GM23248 (cell line): ENCODE results near the gene CPED1. TPM values are rescaled to one million over a fixed set of nuclear protein-coding genes. Genes with fewer than 3 reads are reported as not detected.

Experiments used
- DNase-seq: peaks from one replicate; pipeline ENCODE4 v3.0.0-alpha.2; 2015
- H2AFZ ChIP-seq: fragments of 200-600 bp; sonication (generic); 2 replicates; pipeline ENCODE4 v1.6.1; 2016; ENCODE audit warnings: antibody characterized with exemption
- H3F3A ChIP-seq: fragments of 200-600 bp; sonication (generic); 2 replicates; pipeline ENCODE4 v1.6.1; 2016; ENCODE audit warnings: mild to moderate bottlenecking, antibody characterized with exemption, mixed run types; ENCODE audit not compliant: insufficient read depth
- H3K27ac ChIP-seq: fragments of 200-600 bp; sonication (generic); 2 replicates; pipeline ENCODE4 v1.5.1; 2016; ENCODE audit warnings: mild to moderate bottlenecking
- H3K27me3 ChIP-seq: fragments of 200-600 bp; sonication (generic); replicated peaks from 2 replicates; pipeline ENCODE4 v1.6.1; 2016; ENCODE audit warnings: mild to moderate bottlenecking; ENCODE audit not compliant: insufficient read depth
- H3K36me3 ChIP-seq: fragments of 200-600 bp; sonication (generic); 2 replicates; pipeline ENCODE4 v1.6.1; 2016; ENCODE audit warnings: low read depth, mild to moderate bottlenecking
- H3K4me1 ChIP-seq: fragments of 200-600 bp; sonication (generic); 2 replicates; pipeline ENCODE4 v1.6.1; 2016; ENCODE audit warnings: mild to moderate bottlenecking; ENCODE audit not compliant: insufficient read depth
- H3K4me2 ChIP-seq: fragments of 200-600 bp; sonication (generic); one replicate; pipeline ENCODE4 v1.6.1; 2016; ENCODE audit warnings: mild to moderate bottlenecking; ENCODE audit not compliant: unreplicated experiment
- H3K4me3 ChIP-seq: fragments of 200-600 bp; sonication (generic); 2 replicates; pipeline ENCODE4 v1.5.1; 2016; ENCODE audit warnings: mild to moderate bottlenecking
- H3K79me2 ChIP-seq: fragments of 200-600 bp; sonication (generic); 2 replicates; pipeline ENCODE4 v1.6.1; 2016; ENCODE audit warnings: mild to moderate bottlenecking; ENCODE audit not compliant: insufficient read depth
- H3K9ac ChIP-seq: fragments of 200-600 bp; sonication (generic); 2 replicates; pipeline ENCODE4 v1.6.1; 2016; ENCODE audit warnings: mild to moderate bottlenecking
- H3K9me2 ChIP-seq: fragments of 200-600 bp; sonication (generic); 2 replicates; pipeline ENCODE4 v1.6.1; 2016; ENCODE audit warnings: mixed run types, mild to moderate bottlenecking, moderate library complexity; ENCODE audit not compliant: insufficient read depth
- H3K9me3 ChIP-seq: fragments of 200-600 bp; sonication (generic); one replicate; pipeline ENCODE4 v1.6.1; 2017; ENCODE audit warnings: low read depth
- H4K20me1 ChIP-seq: fragments of 200-600 bp; sonication (generic); 2 replicates; pipeline ENCODE4 v1.6.0; 2016; ENCODE audit not compliant: insufficient read depth
- EZH2 ChIP-seq: fragments of 200-600 bp; sonication (generic); IDR thresholded peaks from 2 replicates; pipeline ENCODE4 v1.6.1; 2018; ENCODE audit warnings: antibody characterized with exemption, mild to moderate bottlenecking; ENCODE audit not compliant: insufficient read depth, poor library complexity, severe bottlenecking
- EZH2phosphoT487 ChIP-seq: fragments of 200-600 bp; sonication (generic); IDR thresholded peaks from 2 replicates; pipeline ENCODE4 v1.6.1; 2018; ENCODE audit warnings: antibody characterized with exemption, moderate library complexity, mild to moderate bottlenecking, low read depth; ENCODE audit not compliant: insufficient read depth
- WGBS, 2 experiments: methylation state at CpG; one replicate each; pipeline ENCODE4 v1.1.6; 2015 to 2017; ENCODE audit warnings: low lambda C conversion rate in 2 of 2, low coverage in 1 of 2; ENCODE audit errors: missing lambda C conversion rate in 2 of 2; 5-methylcytosine and 5-hydroxymethylcytosine counted together
- in situ Hi-C: fragments of 300-500 bp; cut with MboI; formaldehyde crosslinking; loops from 2 replicates; pipeline ENCODE4 v1.15.0; 2020
- polyA plus RNA-seq: library from polyadenylated mRNA; unstranded; fragments of >200 nt; fragmentation: Nextera tagmentation; extraction: Ambion mirVana; gene quantifications from 2 replicates; pipeline ENCODE4 v1.2.1, GENCODE V29; 2016
- total RNA-seq: library from RNA; depleted of rRNA; stranded (reverse); fragments of >200 nt; shearing (Covaris generic); gene quantifications from 2 replicates; pipeline ENCODE4 v1.2.3, GENCODE V29; 2014

The CPED1 gene
- total and polyA plus RNA-seq, 2 experiments from 2014 or later = 12.4 to 20.2 TPM

DNA sequence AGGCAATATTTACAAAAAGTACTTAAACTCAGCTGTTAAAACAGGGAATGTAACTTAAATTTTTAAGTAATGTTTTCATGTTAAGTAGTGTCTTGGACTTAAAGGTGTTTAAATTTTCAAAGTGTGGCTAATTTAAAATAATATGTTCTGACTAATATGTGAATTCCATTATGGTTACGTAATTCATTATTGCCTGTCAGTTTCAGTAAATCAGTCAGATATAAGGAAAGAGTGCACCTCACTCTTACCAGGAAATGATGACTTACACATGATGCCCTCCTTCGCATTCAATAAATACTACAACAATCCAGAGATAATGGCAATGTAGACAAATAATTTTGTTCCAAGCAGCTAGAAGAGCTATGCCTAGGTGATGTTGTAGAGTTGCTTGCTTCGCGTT lies 271.3 kb downstream of the CPED1 start:
- Histone ChIP-seq H3K27me3 (no peaks in the 10 kb centered on the region), H4K20me1 (no peaks in the 10 kb centered on the region), H3K36me3 (no peaks in the 10 kb centered on the region), H3K27ac (no peak overlapping the region), H3K4me3 (no peak overlapping the region), H3K9ac (no peak overlapping the region), H3K9me2 (no peaks in the 10 kb centered on the region), H3K79me2 (no peaks in the 10 kb centered on the region), H3F3A (no peaks in the 10 kb centered on the region), H3K4me2 (no peak overlapping the region), H3K4me1 (no peaks in the 10 kb centered on the region), H2AFZ (no peak overlapping the region), H3K9me3 (no peaks in the 10 kb centered on the region)
- WGBS, 2 experiments = 93 to 98% methylated on average over 4 of the region's 4 CpGs
- DNase-seq = no peak
- in situ Hi-C loops = no loop called here
- TF ChIP-seq EZH2 (no peak), EZH2phosphoT487 (no peak)

- Histone ChIP-seq H2AFZ (no peak overlapping the region), H3K4me3 (no peak overlapping the region), H3K4me2 (no peak overlapping the region), H3K9me2 (no peaks in the 10 kb centered on the region; the same call in 1 of the 2 replicates), H3K27me3 (no peaks in the 10 kb centered on the region), H3K36me3 (no peaks in the 10 kb centered on the region), H3K27ac (no peak overlapping the region), H3K79me2 (no peaks in the 10 kb centered on the region), H3F3A (no peaks in the 10 kb centered on the region), H4K20me1 (no peaks in the 10 kb centered on the region), H3K4me1 (no peaks in the 10 kb centered on the region), H3K9ac (no peak overlapping the region), H3K9me3 (no peaks in the 10 kb centered on the region)
- in situ Hi-C loops = no loop called here
- DNase-seq = no peak
- WGBS, 2 experiments = 68 to 80% methylated on average over 3 of the region's 3 CpGs
- TF ChIP-seq EZH2 (no peak), EZH2phosphoT487 (no peak)
Observed at GRCh38 chr7:121261207-121261884, 272.8 kb downstream of the CPED1 start.

DNA sequence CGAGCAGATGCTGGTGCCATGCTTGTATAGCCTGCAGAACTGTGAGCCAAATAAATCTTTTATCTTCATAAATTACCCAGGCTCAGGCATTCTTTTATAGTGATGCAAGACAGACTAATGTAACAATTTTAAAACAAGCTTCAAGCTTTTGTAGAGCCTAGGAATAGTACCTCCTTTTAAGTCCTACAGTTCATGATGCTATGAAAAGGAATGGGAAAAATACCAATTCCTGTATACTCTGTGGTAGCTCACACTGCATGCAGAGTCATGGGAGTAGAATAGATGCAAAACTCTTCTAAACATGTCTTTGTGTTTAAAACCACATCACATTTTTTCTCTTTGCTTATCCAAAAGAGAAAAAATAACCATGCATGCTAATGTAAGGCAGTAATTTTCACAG lies 273.7 kb downstream of the CPED1 start:
- TF ChIP-seq EZH2 = no peak
- no peak for TF ChIP-seq EZH2phosphoT487
- Histone ChIP-seq H3K4me3 (no peak overlapping the region), H3K4me1 (no peaks in the 10 kb centered on the region), H2AFZ (no peak overlapping the region), H3K79me2 (no peaks in the 10 kb centered on the region), H3F3A (no peaks in the 10 kb centered on the region), H3K9me3 (no peaks in the 10 kb centered on the region), H3K36me3 (no peaks in the 10 kb centered on the region), H3K4me2 (no peak overlapping the region), H4K20me1 (no peaks in the 10 kb centered on the region), H3K27me3 (no peaks in the 10 kb centered on the region), H3K9me2 (no peaks in the 10 kb centered on the region; the same call in 1 of the 2 replicates), H3K9ac (no peak overlapping the region), H3K27ac (no peak overlapping the region)
- 0 to 13% methylated on average over 1 of the region's 1 CpG for WGBS, 2 experiments
- in situ Hi-C loops = no loop called here
- no peak for DNase-seq

- Histone ChIP-seq H3K27ac (no peak overlapping the region), H3K27me3 (no peaks in the 10 kb centered on the region), H3K9me3 (no peaks in the 10 kb centered on the region), H3K9ac (no peak overlapping the region), H3K79me2 (no peaks in the 10 kb centered on the region), H2AFZ (no peak overlapping the region), H3K9me2 (no peaks in the 10 kb centered on the region; the same call in 1 of the 2 replicates), H3K4me1 (no peaks in the 10 kb centered on the region), H3K36me3 (no peaks in the 10 kb centered on the region), H3K4me3 (no peak overlapping the region), H3F3A (no peaks in the 10 kb centered on the region), H4K20me1 (no peaks in the 10 kb centered on the region), H3K4me2 (no peak overlapping the region)
- TF ChIP-seq EZH2phosphoT487 (no peak), EZH2 (no peak)
- no peak for DNase-seq
- in situ Hi-C loops = no loop called here
- WGBS, 2 experiments = 98 to 100% methylated on average over 1 of the region's 1 CpG
Observed at GRCh38 chr7:121262969-121263368, 274.5 kb downstream of the CPED1 start.
